GM20431 (cell line): ENCODE data around the gene SRP72.
"Not testable (repeated sequence)": the region's sequence is repeated elsewhere in the genome, so short reads cannot be mapped to it uniquely, and the experiment has no call there.

Experiments used
- in situ Hi-C: fragments of 300-500 bp; cut with MseI, MboI; formaldehyde crosslinking; loops from one replicate; pipeline ENCODE4 v1.15.0; 2020; ENCODE audit warnings: low sequenced_read_pairs; ENCODE audit not compliant: unreplicated experiment

SRP72 gene

GRCh38 chr4:56464581-56464980 is 2.8 kb upstream of the SRP72 start:
- in situ Hi-C loops, result no loop called here

GRCh38 chr4:56465599-56466295 is 1.7 kb upstream of the SRP72 start:
- in situ Hi-C loops, result no loop called here

- in situ Hi-C loops, result not testable (repeated sequence)
Observed at GRCh38 chr4:56466296-56466761, 1.1 kb upstream of the SRP72 start.

- in situ Hi-C loops, result no loop called here
Observed at GRCh38 chr4:56466910-56467283, 520 bp upstream of the SRP72 start.

- in situ Hi-C loops, result no loop called here
Observed at GRCh38 chr4:56468097-56468422, 643 bp downstream of the SRP72 start.

- in situ Hi-C loops, result no loop called here
Observed at GRCh38 chr4:56469489-56470210, 2.2 kb downstream of the SRP72 start.

GRCh38 chr4:56475917-56476316 is 8.5 kb downstream of the SRP72 start:
- in situ Hi-C loops, result no loop called here

- in situ Hi-C loops, result no loop called here
Observed at GRCh38 chr4:56477192-56477702, 9.8 kb downstream of the SRP72 start.

- in situ Hi-C loops, result no loop called here
Observed at GRCh38 chr4:56480691-56481090, 13.3 kb downstream of the SRP72 start.

- in situ Hi-C loops, result no loop called here
Observed at GRCh38 chr4:56496241-56496640, 28.8 kb downstream of the SRP72 start.

- in situ Hi-C loops, result no loop called here
Observed at GRCh38 chr4:56505269-56506130, 38.1 kb downstream of the SRP72 start, which contains the start of gene ARL9. Gene ARL9, plus strand, starts transcription at chr4:56505791. Its CDS starts 72 bp downstream, at chr4:56505863.

GRCh38 chr4:56511098-56511497 is 43.7 kb downstream of the SRP72 start:
- in situ Hi-C loops, result no loop called here

- in situ Hi-C loops, result no loop called here
Observed at GRCh38 chr4:56512166-56512565, 44.7 kb downstream of the SRP72 start.

GRCh38 chr4:56513517-56513916 is 46.1 kb downstream of the SRP72 start:
- in situ Hi-C loops, result no loop called here

- in situ Hi-C loops, result no loop called here
Observed at GRCh38 chr4:56530269-56531148, 63.1 kb downstream of the SRP72 start.

- in situ Hi-C loops, result no loop called here
Observed at GRCh38 chr4:56531149-56531770, 63.8 kb downstream of the SRP72 start.

GRCh38 chr4:56531823-56532222 is 64.4 kb downstream of the SRP72 start:
- in situ Hi-C loops, result no loop called here

- in situ Hi-C loops, result no loop called here
Observed at GRCh38 chr4:56532239-56532638, 64.8 kb downstream of the SRP72 start.

GRCh38 chr4:56535915-56536314 is 68.5 kb downstream of the SRP72 start:
- in situ Hi-C loops, result no loop called here
